ENCODE results near the gene REXO5.

DNA sequence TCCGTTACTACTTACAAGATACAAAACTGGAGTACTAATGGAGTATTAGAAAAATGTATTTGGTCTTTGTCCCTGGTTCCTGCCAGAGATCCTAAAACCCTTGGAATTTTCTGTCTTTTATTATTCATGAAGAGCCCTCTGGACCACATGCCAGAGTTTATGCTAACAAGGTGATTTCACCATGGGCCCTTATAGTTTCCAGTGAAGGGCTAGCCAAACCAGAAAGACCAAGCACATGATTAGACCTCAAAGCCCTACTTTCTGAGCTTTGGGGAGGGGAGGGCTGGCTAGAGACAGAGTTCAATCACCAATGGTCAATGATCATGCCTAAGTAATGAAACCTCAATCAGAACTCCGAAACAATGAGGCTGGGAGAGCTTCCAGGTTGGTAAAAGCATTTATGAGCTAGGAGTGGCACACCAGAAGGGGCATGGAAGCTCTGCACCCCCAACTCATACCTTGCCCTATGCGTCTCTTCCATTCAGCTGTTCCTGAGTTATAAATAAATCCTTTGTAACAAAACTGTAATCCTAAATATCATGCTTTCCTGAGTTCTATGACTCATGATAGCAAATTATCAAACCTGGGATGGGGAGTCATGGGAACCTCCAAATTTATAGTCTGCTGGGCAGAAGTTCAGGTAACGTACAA lies 83.4 kb downstream of the REXO5 start:
- TF ChIP-seq CTCF (IDR thresholded peaks at IDR 0.05): no peak
- no peak for TF ChIP-seq POLR2A (IDR thresholded peaks at IDR 0.05; ENCODE audit: low read depth)
